Tibial nerve (tissue), 4 donors: ENCODE measurements around the gene KLK3. TPM values are rescaled to one million over a fixed set of nuclear protein-coding genes. Genes with fewer than 3 reads are reported as not detected.

Experiments
- DNase-seq, 2 donors: peaks; one replicate each; pipeline ENCODE4 v3.0.0-alpha.2; 2019; ENCODE audit warnings: low spot score in 2 of 2
- H3K27ac ChIP-seq, 4 donors: fragments of 200-600 bp; sonication (generic) in 3 of 4; one replicate each; pipeline ENCODE4 v1.5.1; 2017 to 2019; ENCODE audit warnings: mild to moderate bottlenecking in 1 of 4
- H3K27me3 ChIP-seq, 2 donors: fragments of 200-600 bp; sonication (generic) in 1 of 2; one replicate each; pipeline versions ENCODE4 v1.5.1 to v1.6.0; 2017 to 2019
- H3K36me3 ChIP-seq, 3 donors: fragments of 200-600 bp; sonication (generic); one replicate each; pipeline ENCODE4 v1.5.1; 2018 to 2019
- H3K4me1 ChIP-seq, 4 donors: fragments of 200-600 bp; sonication (generic) in 3 of 4; one replicate each; pipeline ENCODE4 v1.5.1; 2017 to 2019
- H3K4me3 ChIP-seq, 4 donors: fragments of 200-600 bp; sonication (generic) in 3 of 4; one replicate each; pipeline ENCODE4 v1.5.1; 2017 to 2019; ENCODE audit warnings: mild to moderate bottlenecking in 1 of 4, moderate library complexity in 1 of 4
- H3K9me3 ChIP-seq, 4 donors: fragments of 200-600 bp; sonication (generic) in 3 of 4; one replicate each; pipeline ENCODE4 v1.5.1; 2017 to 2019
- EP300 ChIP-seq, 2 donors: sonication (generic); formaldehyde crosslinking; IDR thresholded peaks; one replicate each; pipeline ENCODE4 v1.6.1; 2017; ENCODE audit warnings: antibody characterized with exemption in 2 of 2, mild to moderate bottlenecking in 1 of 2
- POLR2A ChIP-seq, 2 donors: fragments of 450-650 bp; IDR thresholded peaks; one replicate each; pipeline ENCODE4 v1.6.1; 2017; ENCODE audit warnings: antibody characterized with exemption in 2 of 2, mild to moderate bottlenecking in 2 of 2, moderate library complexity in 2 of 2
- WGBS, 2 donors: methylation state at CpG; one replicate each; pipeline ENCODE4 v1.1.5; 2018; 5-methylcytosine and 5-hydroxymethylcytosine counted together
- total RNA-seq, 4 donors: library from RNA; depleted of rRNA; stranded (reverse); fragments of >200 nt; gene quantifications; one replicate each; pipeline ENCODE4 v1.1.0, GENCODE V29; 2016
- TF ChIP-seq, protein P1 (sequence below), 5 experiments: fragments of 200-600 bp in 3 of 5; fragments of 450-650 bp in 2 of 5; sonication (generic) in 3 of 5; IDR thresholded peaks; one replicate each; pipeline ENCODE4 v1.5.1; 2016 to 2019; ENCODE audit warnings: antibody characterized with exemption in 5 of 5, mild to moderate bottlenecking in 3 of 5, moderate library complexity in 2 of 5

Gene KLK3
- total RNA-seq, 4 donors from 2014 or later = not detected

- Histone ChIP-seq H3K27ac (no peak overlapping the region), H3K27me3 (peaks cover 0 to 16% of the 10 kb centered on the region in 2 donors)
These were observed 22.6 kb downstream of the KLK3 start for GRCh38 chr19:50877338-50877737.

DNA sequence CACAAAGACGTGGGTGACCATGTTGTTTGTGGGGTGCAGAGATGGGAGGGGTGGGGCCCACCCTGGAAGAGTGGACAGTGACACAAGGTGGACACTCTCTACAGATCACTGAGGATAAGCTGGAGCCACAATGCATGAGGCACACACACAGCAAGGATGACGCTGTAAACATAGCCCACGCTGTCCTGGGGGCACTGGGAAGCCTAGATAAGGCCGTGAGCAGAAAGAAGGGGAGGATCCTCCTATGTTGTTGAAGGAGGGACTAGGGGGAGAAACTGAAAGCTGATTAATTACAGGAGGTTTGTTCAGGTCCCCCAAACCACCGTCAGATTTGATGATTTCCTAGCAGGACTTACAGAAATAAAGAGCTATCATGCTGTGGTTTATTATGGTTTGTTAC is 24.1 kb downstream of the KLK3 start:
- no peaks in the 10 kb centered on the region for H3K9me3 ChIP-seq
- TF ChIP-seq POLR2A (IDR thresholded peaks at IDR 0.05) (no peak), EP300 (IDR thresholded peaks at IDR 0.05) (no peak)
- TF ChIP-seq, protein P1, sequence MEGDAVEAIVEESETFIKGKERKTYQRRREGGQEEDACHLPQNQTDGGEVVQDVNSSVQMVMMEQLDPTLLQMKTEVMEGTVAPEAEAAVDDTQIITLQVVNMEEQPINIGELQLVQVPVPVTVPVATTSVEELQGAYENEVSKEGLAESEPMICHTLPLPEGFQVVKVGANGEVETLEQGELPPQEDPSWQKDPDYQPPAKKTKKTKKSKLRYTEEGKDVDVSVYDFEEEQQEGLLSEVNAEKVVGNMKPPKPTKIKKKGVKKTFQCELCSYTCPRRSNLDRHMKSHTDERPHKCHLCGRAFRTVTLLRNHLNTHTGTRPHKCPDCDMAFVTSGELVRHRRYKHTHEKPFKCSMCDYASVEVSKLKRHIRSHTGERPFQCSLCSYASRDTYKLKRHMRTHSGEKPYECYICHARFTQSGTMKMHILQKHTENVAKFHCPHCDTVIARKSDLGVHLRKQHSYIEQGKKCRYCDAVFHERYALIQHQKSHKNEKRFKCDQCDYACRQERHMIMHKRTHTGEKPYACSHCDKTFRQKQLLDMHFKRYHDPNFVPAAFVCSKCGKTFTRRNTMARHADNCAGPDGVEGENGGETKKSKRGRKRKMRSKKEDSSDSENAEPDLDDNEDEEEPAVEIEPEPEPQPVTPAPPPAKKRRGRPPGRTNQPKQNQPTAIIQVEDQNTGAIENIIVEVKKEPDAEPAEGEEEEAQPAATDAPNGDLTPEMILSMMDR (IDR thresholded peaks at IDR 0.05) = no peak
- H3K27me3 ChIP-seq = peaks cover 0 to 16% of the 10 kb centered on the region in 2 donors
- peaks cover 0 to 3% (median 0%) of the 10 kb centered on the region in 4 donors for H3K4me1 ChIP-seq
- H3K27ac ChIP-seq = no peak overlapping the region
- no peak overlapping the region for H3K4me3 ChIP-seq
- no peaks in the 10 kb centered on the region for H3K36me3 ChIP-seq
- 62 to 65% methylated on average over 5 of the region's 5 CpGs for WGBS, 2 donors
- DNase-seq = no peak

More at GRCh38 chr19:50877338-50877737, 22.6 kb downstream of the KLK3 start:
- Histone ChIP-seq H3K4me3 (no peak overlapping the region), H3K9me3 (no peaks in the 10 kb centered on the region), H3K36me3 (no peaks in the 10 kb centered on the region), H3K4me1 (peaks cover 0 to 3% (median 0%) of the 10 kb centered on the region in 4 donors)
- no peak for DNase-seq
- TF ChIP-seq, protein P1 (IDR thresholded peaks at IDR 0.05) = no peak
- TF ChIP-seq POLR2A (IDR thresholded peaks at IDR 0.05) (no peak), EP300 (IDR thresholded peaks at IDR 0.05) (no peak)
- WGBS, 2 donors = 35 to 47% methylated on average over 8 of the region's 8 CpGs

DNA sequence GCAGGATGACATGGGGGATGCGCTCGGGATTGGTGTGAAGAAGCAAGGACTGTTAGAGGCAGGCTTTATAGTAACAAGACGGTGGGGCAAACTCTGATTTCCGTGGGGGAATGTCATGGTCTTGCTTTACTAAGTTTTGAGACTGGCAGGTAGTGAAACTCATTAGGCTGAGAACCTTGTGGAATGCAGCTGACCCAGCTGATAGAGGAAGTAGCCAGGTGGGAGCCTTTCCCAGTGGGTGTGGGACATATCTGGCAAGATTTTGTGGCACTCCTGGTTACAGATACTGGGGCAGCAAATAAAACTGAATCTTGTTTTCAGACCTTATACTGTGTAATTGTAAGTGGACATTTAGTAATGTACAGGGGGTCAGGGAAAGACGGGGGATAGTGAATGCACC is 25.5 kb downstream of the KLK3 start:
- TF ChIP-seq, protein P1 (IDR thresholded peaks at IDR 0.05) = no peak
- TF ChIP-seq POLR2A (IDR thresholded peaks at IDR 0.05) (no peak), EP300 (IDR thresholded peaks at IDR 0.05) (no peak)
- H3K27ac ChIP-seq = no peak overlapping the region
- H3K36me3 ChIP-seq = no peaks in the 10 kb centered on the region
- H3K9me3 ChIP-seq = no peaks in the 10 kb centered on the region
- no peak for DNase-seq
- no peaks in the 10 kb centered on the region for H3K4me1 ChIP-seq
- no peak overlapping the region for H3K4me3 ChIP-seq
- H3K27me3 ChIP-seq = peaks cover 0 to 16% of the 10 kb centered on the region in 2 donors
- WGBS, 2 donors = 75 to 81% methylated on average over 5 of the region's 5 CpGs

DNA sequence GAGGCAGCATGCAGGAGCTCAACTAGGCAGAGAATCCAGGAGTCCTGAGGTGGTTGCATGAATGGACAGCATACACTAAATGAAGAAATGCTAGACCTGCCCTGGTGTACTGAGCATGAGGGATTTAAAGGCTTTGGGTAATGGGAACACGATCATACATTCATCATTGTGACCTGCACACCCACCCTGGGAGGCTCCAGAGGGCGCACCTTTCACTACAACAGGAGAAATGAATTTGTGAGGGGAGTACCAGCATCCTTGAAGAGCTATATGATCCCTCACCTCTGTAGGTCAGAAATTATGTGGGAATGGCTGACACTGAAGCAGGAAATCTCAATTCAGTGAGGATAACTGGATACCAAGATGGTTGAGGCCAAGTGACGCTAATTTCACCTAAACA is 27.5 kb downstream of the KLK3 start:
- H3K36me3 ChIP-seq = no peaks in the 10 kb centered on the region
- no peak for DNase-seq
- H3K9me3 ChIP-seq = no peaks in the 10 kb centered on the region
- H3K27me3 ChIP-seq = peaks cover 0 to 7% of the 10 kb centered on the region in 2 donors
- H3K4me1 ChIP-seq = no peaks in the 10 kb centered on the region
- H3K27ac ChIP-seq = no peak overlapping the region
- 46 to 57% methylated on average over 3 of the region's 3 CpGs for WGBS, 2 donors
- H3K4me3 ChIP-seq = no peak overlapping the region
- TF ChIP-seq POLR2A (IDR thresholded peaks at IDR 0.05) = no peak
- TF ChIP-seq, protein P1 (IDR thresholded peaks at IDR 0.05) = no peak

DNA sequence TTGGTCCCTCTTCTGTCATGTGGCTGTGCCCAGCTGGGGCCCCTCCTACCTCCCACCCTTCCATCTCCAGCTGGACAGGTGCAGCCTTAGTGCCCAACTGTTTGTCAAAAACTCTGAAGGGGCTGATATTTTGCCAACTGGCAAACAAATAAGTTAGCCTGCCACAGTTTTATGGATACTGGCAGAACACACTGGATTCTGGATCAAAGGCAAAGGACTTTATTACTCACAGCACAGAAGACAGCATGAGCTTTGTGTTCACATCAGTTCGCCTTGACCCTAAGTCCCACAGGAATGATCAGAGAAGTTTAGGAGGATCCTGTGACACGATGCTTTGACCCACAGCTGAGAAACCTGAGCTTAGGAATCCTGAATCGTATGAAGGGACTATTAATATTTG is 34.9 kb downstream of the KLK3 start:
- Histone ChIP-seq H3K9me3 (peaks cover 0 to 4% (median 0%) of the 10 kb centered on the region in 4 donors), H3K36me3 (no peaks in the 10 kb centered on the region), H3K4me3 (no peak overlapping the region), H3K4me1 (no peaks in the 10 kb centered on the region), H3K27ac (no peak overlapping the region), H3K27me3 (no peaks in the 10 kb centered on the region)
- TF ChIP-seq EP300 (IDR thresholded peaks at IDR 0.05) (no peak), POLR2A (IDR thresholded peaks at IDR 0.05) (no peak)
- TF ChIP-seq, protein P1 (IDR thresholded peaks at IDR 0.05) = no peak
- peak in 1 of 2 donors; percentile 9 for DNase-seq
- 46 to 55% methylated on average over 3 of the region's 3 CpGs for WGBS, 2 donors
